GM19438 (cell line): ENCODE results near the gene NCK2.

Source experiments
- ATAC-seq: cut with Tn5 transposase; IDR thresholded peaks from one replicate; pipeline ENCODE4 v1.9.1; 2021; ENCODE audit warnings: low read depth; ENCODE audit not compliant: unreplicated experiment

NCK2 gene

DNA sequence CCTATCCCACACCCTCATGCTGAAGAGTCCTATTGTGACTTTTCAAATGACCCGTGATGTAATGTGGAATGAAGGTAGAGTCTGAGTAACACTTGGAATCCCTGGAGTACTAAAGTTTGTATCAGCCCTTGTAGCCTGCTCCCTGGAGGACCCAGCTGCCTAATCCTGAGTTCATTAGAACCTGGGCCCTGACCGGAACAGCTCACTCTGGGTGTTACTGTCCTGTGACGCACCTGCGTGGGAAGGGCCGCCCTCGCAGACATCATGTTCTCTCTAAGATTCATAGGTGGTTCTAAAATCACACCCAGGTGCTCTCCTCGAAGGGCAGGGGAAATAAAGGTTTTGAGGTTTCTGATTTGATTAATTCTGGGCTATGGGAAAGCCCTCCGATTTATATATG, 62.3 kb downstream of the NCK2 start:
- ATAC-seq: no peak

DNA sequence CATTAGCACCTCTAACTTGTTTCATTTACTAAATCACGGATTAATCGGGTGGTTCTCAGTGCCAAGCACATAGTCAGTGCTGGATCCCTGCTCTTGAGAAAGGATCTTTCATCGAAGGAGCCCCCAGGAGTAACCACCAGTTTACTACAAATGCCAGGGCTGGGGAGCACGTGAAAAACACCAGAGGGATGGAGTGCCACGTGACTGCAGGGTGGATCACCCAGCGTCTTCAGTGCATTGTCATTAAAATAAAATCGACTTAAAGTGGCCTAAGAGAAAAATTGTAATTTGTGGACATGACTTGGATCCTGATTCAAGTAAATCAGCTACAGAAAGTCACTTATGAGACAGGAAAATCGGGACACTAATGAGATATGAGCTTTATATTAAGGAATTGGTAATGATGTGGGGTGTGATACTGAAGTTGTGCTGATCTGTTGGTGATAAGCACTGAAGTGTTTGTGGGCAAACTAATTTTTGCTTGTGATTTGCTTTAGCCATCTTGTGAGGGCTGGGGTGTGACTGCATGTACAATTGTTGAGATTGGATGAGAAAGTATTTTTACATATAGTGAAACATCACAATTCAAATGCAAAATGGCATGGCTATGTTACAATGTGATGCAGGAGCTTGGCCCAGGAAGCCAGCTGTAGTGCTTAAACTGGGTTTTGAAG, 63.8 kb downstream of the NCK2 start:
- ATAC-seq: no peak

DNA sequence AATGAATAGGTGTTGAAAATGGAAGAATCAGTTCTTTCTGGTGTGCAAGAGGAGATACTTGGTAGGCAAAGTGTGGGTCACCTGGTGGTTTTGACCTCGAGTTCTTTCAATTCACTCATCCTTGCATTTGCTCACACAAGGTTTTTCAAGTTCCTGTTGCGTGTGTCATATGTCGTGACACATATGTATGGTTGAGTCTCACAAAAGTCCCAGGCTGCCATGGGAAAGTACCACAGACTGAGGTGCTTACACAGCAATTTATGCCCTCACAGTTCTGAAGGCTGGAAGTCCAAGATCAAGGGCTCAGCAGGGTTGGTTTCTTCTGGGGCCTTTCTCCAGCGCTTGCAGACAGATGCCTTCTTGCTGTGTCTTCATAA, 64.4 kb downstream of the NCK2 start:
- no peak for ATAC-seq

DNA sequence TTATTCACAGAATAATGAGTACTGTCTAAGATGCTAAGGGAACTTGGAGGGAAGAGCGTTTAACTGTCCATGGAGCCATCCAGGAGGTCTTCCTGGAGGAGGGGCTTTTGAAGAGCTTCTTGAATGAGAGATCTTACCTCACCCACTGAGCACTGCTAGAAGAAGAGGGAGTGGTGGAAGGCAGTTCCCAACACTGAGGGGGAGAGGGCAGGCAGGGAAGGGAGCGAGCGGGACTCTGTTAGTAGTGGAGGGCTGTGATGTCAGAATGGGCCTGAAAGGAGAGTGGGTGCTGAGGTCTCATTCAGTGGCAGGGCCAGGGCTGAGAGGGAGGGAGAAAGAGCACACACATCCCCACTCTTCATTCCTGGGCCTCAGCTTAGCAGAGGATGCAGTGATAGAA, 65.0 kb downstream of the NCK2 start:
- ATAC-seq: no peak

DNA sequence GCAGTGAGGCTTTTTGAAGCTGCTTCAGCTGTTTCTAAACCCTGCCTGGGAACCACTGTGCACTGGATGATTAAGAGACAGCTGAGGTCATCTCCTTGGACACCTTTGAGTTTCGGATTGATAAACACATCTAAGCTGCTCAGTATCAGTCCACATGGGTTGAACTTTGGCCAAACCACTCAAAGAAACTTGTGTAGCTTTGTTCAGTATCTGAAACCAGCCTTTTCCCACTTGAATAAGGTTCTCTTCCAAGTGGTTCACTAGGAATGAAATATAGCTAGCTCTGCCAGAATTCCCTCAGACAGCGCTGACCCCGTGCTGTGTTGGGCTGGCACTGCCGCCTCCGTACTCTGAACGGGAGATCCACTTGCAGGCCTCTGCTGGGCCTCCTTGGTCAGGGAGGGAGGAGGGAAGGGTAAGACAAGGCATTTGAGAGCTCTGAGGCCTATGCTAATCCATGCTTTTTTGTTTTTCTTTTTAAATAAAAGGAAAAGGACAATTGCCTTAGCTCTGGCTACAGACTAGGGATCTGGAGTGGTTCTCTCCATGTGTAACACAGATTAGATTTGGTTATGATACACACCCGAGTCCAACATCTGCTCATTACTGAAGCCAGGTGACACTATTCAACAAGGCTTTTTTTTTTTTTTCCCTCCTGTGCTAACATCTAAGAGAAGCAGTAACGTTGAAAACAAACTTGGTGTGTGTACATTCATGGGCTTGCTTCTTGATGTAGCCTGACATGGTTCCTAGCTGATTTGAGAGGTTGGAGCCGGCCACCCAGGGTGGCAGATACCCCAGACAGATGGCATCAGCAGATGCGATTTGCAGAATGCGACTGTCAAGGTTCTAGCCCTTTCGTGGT, 67.7 kb downstream of the NCK2 start:
- ATAC-seq: peak; percentile 76

DNA sequence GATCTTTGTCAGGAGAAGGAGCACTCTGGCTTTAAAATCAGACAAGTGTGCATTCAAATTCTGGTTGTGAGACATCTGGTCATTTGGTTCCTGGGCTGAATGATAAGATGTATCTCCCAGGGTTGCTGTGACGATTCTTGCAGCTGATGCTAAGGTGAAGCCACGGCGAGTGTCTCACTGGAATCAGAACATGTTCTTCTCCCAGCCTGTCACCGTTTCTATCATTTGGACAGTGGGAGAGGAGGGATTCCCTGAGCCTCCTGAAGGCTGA, 68.3 kb downstream of the NCK2 start:
- no peak for ATAC-seq

DNA sequence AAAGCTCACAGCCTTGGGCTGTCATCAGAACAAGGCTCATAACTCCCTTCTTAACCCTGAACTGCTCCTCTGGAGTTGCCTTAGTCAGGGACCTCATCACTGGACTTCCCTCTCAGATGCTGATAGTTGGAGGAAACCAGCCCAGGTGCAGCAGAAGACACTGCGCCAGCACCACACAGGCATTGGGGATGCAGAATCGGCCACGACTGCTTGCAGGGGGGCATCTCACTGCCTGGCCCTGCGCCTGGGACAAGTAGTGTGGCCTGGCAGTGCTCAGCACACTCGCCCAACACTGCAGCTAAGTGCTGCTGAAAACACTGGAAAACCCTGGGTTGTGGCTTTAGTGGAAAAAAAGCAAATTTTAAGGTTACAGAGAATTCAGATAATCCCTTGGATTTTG, 68.7 kb downstream of the NCK2 start:
- ATAC-seq: no peak

DNA sequence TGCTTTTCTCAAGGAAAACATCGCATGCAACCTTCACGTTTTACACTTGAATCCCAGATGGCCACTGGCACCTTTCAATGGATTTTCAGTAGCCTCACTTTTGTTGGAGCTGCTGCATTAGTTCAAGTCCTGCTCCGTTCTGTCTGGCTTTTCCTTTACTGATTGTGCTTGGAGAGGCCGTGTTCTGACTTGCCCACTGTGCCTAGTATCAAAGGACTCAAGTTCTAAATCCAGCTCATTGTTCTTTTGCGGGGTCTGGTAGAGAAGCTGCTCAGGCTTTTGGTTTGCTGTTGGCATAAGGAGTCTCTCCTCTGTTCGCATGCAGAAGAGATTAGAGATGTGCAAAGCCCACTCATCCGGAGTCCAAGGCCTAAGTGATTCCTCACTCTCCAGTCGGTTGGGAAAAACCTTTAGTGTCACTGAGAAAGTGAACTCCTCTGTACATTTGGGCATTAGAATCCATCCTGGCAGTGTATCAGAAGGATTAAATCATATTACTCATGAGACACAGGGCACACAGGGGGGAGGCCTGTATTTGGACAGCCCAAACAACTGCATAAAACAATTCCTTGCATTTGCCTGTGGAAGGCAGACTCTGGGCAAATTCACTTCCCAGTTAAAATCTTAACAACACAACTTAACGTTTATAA, 69.7 kb downstream of the NCK2 start:
- ATAC-seq: no peak

DNA sequence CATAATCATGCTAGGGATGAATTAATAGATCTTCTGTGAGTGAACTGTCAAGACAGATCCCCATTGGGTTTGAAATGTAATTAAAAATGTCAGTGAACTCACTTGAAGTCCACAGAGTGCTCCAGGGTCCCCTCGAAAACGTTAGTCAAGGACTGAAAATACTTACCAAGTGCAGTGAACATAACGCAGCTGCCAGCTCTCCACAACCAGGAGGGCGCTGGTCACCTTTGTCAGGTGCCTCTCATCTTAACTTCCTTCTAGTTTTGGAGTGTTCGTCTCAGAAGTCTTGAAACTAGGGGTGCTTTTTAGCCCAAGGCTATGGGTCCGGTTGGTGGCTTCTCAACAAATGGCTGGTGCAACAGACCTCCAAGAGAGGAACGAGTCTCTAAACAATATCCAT, 70.7 kb downstream of the NCK2 start:
- ATAC-seq: no peak

DNA sequence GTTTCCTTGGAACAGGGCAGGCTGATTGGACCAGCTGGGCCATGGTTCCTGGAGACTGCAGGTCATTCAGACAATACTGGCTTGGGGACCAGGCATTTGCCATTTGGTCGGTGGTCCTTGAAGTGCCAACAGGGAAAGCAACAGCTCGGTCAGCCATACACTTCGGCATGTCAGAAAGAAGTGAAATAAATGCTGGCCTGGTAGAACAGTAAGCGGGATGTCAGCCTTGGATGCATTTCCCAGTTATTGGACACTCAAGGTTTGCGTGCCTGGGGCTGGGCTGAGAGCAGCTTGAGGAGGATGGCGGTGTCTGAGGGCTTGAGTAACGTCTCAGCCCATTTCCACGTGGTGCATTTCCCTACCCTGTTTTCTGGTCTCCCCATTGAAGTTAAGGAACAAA, 75.4 kb downstream of the NCK2 start:
- no peak for ATAC-seq

DNA sequence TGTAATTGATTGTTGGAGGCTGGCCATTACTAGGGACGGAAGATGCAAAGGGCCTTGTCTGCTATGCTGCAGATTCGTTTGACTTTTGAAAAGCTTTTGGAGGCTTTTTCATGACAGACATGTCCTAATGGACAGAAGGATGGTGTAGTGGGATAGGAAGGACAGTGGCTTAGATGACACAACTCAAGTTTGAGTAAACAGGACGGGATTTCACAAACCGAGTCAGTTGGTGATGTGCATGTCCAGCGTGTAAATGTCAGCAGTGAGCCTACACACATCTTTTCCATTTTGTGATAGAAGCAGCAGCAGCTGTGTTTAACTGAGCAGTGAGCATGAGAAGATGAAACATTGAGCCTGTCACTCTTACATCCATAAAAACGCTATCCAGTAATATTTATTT, 76.0 kb downstream of the NCK2 start:
- no peak for ATAC-seq

DNA sequence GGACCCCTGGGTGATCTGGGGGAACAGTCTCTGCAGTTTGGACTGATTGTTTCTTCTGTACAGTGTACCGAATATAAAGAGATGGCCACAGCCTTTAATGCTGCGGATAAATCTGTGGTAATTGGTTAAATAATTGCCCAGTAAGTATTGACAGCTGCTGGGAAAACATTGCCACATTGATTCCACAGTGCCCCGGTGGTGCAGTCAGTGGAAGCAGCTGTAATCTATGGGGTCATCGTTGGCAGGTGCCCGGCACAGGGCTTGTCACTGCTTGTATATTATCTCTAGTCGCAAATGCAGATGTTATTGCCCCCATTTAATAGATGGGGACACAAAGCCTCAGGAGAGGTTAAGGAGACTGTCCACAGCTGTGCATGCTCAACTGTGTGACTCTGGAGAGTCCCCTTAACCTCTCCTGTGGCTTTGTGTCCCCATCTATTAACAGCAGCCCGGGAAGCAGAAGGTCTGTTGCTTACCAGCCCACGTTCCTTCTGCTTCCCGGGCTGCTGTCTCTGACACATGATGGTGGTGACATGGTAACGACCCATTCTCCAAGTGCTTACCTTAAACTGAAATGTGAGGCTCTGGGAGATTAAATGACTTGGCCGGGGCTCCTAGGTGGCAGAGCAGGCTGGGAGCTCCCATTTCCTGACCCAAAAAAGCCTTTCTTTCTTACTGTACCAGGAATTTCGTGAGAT, 76.9 kb downstream of the NCK2 start:
- ATAC-seq: no peak

DNA sequence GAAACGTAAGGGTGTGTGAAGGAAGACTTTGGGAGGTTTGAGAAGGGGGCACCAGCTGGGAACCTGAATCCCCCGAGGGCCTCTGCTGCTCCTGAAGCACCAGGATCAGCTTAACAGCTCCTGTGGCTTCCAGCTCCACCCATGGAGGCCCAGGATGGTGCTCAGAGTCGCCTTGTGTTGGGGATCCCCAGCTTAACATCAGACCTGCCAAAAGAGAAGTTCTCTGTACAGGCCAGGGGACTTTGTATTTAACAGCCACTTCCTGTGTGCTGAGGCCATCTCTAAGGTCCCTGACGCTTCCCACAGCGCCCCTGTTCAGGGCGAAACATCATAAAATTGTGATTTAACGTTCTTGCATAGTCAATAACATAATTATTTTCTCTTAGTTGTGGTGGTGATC, 77.5 kb downstream of the NCK2 start:
- ATAC-seq: peak; percentile 92

DNA sequence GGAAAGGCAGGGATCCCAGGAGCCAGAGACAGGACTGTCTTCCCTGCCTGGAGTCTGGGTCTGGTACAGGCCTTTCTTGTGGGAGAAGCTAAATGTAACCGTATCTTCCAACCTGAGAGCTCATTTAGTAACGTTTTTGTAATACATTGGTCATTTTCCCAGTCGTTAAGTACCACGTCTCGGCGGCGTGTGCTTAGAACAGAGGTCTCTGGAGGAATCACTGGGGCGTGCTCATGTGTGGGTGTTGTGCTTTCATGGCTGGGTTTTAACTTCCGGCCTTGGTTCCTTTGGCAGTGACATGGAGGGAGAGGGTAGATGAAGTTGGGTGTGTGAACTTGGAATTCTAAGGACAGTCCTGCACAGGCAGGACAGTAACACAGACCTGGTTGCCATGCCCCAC, 79.7 kb downstream of the NCK2 start:
- ATAC-seq: no peak

DNA sequence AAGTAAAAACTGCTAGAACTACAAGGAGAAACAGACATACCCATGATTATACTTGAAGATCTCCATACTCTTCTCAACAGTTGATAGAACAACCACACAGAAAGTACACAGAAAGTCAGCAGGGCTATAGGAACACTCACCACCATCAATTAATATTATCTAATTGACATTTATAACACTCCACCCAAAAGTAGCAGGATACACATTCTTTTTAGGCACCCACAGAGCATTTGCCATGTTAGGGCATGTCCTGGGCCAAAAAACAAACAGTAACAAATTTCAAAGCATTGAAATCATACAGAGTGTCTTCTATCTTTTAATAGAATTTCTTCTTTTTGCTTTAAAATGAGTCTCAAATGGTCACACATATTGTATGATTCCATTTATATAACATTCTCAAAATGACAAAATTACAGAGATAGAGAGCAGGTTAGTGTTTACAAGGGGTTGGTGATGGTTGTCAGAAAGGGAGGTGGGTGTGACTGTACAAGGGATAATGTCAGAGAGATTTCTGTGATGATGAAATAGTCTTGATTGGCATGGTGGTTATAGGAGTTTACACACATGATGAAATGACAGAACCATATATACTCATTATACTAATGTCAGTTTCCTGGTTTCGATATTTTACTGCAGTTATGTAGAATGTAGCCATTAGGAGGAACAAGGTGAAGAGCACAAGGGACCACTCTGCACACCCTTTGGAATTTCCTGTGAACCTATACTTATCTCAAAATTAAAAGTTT, 82.8 kb downstream of the NCK2 start:
- no peak for ATAC-seq

DNA sequence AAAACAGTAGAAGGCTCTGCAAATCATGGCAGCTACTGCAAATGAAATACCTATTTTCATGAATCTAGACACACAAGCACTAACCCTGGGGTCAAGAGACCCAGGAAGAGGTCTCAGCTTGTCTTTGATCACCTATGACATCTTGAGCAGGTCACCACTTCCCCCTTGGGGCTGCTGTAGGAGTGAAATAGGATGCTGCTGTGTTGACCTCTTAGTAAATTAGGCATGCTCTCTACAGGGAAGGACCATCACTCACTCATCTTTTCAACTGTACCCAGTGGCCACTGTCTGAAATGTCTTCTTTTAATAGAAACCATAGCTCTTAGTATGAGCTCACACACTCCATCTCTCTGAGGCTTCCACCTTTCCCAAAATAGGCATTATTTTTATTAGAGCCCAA, 83.8 kb downstream of the NCK2 start:
- ATAC-seq: no peak

DNA sequence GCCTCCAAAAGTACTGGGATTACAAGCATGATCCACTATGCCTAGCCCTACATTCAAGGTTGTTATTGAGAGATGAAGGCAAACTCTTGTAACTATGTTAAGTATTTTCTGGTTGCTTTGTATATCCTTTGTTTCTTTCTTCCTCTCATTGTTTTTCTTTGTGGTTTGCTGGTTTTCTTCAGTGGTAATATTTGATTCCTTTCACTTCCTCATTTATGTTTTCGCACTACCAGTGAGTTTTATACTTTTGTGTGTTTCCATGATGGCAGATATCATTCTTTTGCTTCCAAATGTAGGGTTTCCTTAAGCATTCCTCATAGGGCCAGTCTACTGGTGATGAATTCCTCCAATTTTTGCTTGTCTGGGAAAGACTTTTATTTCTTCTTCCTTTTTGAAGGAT, 90.2 kb downstream of the NCK2 start:
- ATAC-seq: peak; percentile 91

DNA sequence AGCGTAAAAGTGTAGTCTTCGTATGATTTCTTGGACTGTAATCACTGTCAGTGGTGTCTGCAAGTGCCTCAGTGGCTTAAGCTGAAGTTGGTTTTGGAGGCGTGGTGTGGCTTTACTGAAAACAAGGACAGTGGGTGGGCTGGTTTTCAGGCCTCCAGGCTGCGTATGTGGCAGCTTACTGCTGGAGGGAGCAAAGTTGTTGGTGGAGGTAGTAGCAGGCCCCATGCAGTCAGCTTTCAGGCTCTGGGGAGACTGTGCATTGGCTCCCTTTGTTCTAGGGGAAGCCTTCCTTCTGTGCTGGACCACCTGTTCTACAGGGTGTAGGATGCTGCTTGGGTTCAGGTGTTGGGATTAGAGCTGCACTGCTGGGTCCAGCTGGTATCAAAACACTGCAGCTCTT, 91.6 kb downstream of the NCK2 start:
- ATAC-seq: no peak

DNA sequence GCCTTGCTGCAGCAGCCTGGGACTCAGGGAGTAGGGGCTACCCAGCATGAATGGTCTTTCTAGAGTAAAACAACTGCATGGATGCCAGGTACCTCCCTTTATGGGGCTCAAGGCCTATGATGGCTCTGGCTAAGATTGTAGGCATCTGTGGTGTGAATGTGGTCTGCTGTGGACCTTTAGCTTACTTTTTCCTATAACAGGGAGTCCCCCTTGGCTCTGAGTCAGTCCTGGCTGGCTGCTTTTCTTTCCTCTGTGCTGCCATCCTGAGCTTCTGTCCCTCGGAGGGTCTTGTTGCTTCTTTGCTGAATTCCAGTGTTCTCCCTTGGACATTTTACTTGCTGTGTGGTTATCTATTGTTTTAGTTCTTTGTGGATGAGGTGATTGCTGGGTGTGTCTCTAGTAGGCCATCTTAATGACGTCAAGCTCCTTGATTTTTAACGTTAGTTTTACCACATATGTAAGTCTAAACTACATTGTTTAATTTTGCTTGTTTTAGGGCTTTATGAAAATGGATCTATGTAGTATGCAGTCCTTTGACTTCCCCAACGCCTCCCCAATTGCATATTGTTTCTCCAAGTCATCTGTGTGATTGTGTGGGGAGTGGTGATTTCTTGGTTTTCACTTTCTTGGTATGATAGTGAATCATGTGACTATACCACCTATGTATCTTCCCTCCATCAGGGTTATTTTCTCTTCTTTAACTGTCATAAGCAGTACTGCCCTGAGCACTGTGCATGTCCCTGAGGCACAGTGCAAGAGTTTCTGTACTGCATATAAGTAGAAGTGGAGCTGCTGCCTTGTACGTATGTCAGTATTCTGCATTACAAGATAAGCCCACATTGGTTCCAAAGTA, 92.4 kb downstream of the NCK2 start:
- ATAC-seq: no peak

DNA sequence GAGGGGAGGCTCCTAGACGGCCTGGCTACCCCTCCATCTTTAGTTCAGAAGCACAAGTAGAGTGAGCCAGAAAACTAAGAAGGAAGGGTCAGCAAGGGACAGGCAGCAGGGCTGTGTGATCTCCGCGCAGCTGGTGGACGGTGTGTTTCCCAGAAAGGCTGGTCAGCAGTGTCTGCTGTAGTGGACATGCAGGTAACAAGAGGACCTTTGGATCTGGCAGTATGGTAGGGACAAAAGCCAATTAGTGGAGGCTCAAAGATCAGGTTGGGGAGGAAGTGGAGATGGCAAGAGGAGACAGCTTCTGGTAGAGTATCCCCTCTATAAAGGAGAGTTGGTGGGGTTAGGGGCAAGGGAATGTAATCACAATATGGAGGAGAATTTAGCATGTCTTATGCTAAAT, 95.1 kb downstream of the NCK2 start:
- ATAC-seq: no peak
